IPS DF 4.7 (cell line): ENCODE data around the gene PTGES3.
"Not testable (repeated sequence)": the region's sequence is repeated elsewhere in the genome, so short reads cannot be mapped to it uniquely, and the experiment has no call there.

ENCODE experiments used
- DNase-seq: peaks from one replicate; pipeline ENCODE4 v3.0.0-alpha.2; 2013; ENCODE audit warnings: low spot score; ENCODE audit errors: extremely low read depth

The PTGES3 gene

DNA sequence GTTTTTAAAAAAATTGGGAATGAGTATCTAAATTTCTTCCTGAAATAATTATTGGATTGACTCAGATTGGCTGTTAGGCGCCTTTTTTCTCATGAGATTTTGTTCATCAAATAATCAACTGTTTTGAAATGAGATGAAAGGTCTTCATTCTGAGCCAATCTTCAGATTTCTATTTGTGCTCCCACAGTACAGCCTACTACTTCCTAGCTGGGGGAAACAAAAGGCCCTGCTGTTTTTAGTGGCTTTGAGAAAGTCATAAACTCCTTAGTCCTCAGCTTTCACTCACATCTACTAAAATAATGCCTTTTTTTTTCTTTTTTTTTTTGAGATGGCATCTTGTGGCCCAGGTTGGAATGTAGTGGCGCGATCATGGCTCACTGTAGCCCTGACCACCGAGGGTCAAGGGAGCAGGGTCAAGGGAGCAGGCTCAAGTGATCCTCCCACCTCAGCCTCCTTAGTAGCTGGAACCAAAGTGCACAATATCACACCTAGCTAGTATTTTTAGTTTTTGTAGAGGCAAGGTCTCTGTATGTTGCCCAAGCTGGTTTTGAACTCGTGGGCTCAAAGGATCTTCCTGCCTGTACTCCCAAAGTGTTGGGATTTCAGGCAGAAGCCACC lies 21.8 kb upstream of the PTGES3 start:
- DNase-seq: no peak

DNA sequence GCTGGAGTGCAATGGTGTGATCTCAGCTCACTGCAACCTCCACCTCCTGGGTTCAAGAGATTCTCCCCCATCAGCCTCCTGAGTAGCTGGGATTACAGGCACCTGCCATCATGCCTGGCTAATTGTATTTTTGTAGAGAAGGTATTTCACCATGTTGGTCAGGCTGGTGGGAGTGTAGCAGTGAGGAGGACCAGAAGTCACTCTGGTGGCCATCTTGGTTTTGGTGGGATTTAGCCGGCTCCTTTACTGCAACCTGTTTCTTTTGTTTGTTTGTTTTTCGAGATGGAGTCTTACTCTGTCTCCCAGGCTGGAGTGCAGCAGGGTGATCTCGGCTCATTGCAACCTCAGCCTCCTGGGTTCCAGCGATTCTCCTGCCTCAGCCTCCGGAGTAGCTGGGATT lies 16.4 kb upstream of the PTGES3 start:
- DNase-seq: not testable (repeated sequence)

- no peak for DNase-seq
Observed at GRCh38 chr12:56699020-56699661, 11.1 kb upstream of the PTGES3 start.

DNA sequence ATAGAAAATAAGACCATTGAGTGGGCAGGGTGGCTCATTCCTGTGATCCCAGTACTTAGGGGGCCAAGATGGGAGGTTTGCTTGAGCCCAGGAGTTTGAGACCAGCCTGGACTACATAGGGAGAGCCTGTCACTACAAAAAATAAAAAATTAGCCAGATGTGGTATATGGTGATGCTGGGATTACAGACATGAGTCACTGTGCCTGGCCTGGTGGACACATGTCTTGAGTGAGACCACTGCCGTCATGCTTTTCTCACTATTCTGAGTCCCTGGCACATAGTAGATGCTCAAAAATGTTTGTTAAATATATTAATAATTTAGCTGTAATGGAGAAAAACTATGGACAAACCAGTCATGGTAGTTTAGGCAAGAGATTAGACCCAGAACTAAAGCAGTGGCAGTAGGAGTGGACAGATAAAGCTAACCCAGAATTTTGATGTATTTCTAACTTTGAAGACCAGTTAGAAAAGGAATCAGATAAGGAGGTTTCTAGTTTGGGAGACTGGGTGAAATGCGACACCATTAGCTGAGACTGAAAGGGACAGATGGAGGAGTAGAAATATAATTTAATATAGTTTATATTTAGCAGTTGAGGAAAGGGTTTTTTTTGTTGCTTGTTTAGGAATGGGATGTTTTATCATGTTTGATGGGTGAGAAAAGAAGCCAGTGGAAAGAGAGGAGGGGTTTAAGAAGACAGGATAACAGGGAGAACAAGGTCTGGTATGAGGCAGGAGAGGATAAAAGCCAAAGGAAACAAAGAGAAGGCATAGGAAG lies 7.4 kb upstream of the PTGES3 start:
- no peak for DNase-seq

DNA sequence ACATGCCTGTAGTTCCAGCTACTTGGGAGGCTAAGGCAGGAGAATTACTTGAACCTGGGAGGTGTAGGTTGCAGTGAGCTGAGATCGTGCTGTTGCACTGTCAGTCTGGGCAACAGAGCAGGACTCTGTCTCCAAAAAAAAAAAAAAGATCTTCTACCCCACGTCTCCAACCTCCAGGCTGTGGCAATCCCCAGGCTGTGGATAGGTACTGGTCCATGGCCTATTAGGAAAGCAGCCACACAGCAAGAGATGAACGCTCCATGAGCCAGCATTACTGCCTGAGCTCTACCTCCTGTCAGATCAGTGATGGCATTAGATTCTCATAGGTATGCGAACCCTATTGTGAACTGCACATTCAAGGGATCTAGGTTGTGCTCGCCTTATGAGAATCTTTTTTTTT lies 6.1 kb upstream of the PTGES3 start:
- no peak for DNase-seq

DNA sequence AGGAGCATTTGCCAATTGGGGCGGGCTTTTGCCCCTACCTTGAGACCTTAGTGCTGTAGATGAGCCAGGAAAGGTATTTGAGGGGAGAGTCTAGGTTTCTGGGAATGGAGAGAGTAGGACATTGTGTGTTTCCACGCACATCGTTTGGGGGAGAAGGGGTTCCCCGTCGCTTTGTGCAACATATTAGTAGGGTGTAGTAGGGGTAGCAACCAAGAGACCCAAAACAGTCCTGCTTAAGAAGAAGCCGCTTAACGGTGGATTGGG lies 694 bp upstream of the PTGES3 start:
- no peak for DNase-seq

DNA sequence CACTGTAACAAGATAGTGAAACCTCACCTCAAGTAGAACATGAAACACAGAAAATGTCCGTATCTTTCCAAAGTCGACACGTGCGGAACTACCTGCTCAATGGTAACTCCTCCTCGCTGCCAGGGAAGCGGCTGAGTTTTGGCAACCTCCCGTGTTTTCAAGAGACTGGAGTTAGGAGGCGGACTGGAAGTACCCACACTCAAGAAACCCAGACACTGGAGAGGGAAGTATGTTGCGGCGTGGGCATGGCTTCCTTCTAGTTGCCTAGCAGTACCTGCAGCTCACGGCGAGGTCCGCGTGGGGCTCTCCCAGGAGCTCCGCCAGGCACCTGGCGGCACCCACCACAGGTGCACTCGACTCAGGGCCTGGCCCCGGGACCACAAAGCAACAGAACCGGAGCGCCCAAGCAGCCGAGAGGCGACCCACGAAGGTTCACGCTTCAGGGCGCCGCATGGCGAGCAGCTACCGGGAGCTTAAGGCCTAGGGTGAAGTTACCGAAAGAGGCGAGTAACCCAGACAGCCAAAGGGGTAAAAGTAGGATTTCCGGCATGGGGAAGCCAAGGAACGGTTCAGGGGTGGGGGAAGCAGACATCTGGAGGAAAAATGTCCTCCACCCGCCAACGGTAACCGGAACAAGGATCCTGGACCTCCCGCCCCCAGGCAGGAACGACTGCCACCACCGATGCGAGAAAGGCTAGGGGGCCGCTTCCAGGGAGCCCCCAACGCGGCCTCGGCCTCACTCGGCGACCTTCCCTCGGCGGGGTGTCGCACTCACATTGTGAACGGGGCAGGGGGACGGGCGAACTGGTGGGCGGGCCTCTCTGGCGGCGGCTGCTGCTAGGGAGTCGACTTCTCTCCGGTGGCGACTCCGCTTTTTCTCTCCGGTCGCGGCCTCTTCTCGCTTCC lies 608 bp downstream of the PTGES3 start:
- no peak for DNase-seq

- no peak for DNase-seq
Observed at GRCh38 chr12:56684745-56685359, 3.2 kb downstream of the PTGES3 start.

- DNase-seq: no peak
Observed at GRCh38 chr12:56682323-56682722, 5.8 kb downstream of the PTGES3 start.

- no peak for DNase-seq
Observed at GRCh38 chr12:56679883-56680575, 8.1 kb downstream of the PTGES3 start.

GRCh38 chr12:56678852-56679251 lies 9.2 kb downstream of the PTGES3 start:
- no peak for DNase-seq

DNA sequence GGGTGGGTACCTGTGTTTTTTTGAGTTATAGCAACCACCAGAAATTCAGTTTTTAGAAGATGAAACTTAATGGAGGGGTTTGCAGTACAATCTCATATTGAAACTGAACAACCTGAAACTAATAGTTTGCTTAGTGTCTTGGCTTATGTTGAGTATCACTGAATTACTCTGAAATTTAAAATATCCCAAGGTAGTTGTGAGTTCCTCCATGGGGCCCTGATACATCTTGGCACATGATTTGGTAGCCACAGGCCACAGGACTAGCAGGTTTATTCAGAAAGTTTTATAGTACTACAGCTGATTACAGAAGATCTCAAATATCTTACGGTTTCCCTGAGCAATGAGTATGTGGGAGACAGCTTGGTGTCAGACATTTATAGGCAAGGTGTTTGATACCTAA lies 10.4 kb downstream of the PTGES3 start:
- no peak for DNase-seq

- DNase-seq: no peak
Observed at GRCh38 chr12:56676851-56677580, 11.1 kb downstream of the PTGES3 start.

DNA sequence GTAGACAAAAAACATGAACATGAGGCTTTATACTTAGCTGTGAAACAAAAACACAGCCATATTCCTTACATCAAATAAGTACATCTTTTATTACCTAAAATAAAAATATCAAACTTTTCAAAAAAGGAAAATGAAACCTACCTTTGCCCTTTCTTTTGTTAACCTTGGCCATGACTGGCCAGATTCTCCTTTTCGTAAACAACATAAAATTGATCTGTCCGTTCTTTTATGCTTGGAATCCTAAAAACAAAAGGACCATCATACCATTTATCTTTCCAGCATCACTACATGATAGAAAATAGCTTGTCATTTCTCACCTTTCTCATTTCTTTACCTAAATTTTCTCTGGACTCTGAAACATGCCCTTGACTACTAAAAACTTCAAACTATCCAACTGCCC lies 16.5 kb downstream of the PTGES3 start:
- DNase-seq: no peak

- no peak for DNase-seq
Observed at GRCh38 chr12:56670836-56671235, 17.2 kb downstream of the PTGES3 start.

- DNase-seq: no peak
Observed at GRCh38 chr12:56668197-56668457, 20.0 kb downstream of the PTGES3 start.

- no peak for DNase-seq
Observed at GRCh38 chr12:56661979-56662638, 26.0 kb downstream of the PTGES3 start.

- DNase-seq: no peak
Observed at GRCh38 chr12:56661560-56661959, 26.5 kb downstream of the PTGES3 start.

GRCh38 chr12:56658921-56659320 lies 29.2 kb downstream of the PTGES3 start:
- no peak for DNase-seq
